ENCODE data around the gene ZNF808.

GRCh38 chr19:52520013-52520412 is 7.5 kb upstream of the ZNF808 start:
- TF ChIP-seq NFRKB (IDR thresholded peaks at IDR 0.05) (no peak), L3MBTL2 (conservative IDR thresholded peaks at IDR 0.05) (no peak), CTBP1 (IDR thresholded peaks at IDR 0.05; ENCODE audit: borderline replicate concordance) (no peak), FOXK2 (IDR thresholded peaks at IDR 0.05) (no peak), BHLHE40 (IDR thresholded peaks at IDR 0.05; ENCODE audit: borderline replicate concordance) (no peak), FOXA1 (IDR thresholded peaks at IDR 0.05) (no peak), HDGF (IDR thresholded peaks at IDR 0.05; ENCODE audit: borderline replicate concordance) (no peak), PKNOX1 (IDR thresholded peaks at IDR 0.05) (no peak), ARNT (IDR thresholded peaks at IDR 0.05) (no peak), SP1 (IDR thresholded peaks at IDR 0.05) (no peak), FOXM1 (IDR thresholded peaks at IDR 0.05; ENCODE audit: borderline replicate concordance) (no peak)

All from HEK293T (cell line).